Effector memory CD4-positive, alpha-beta T cell (primary cell): Measurements from ENCODE around the gene SMAD5.

Experiments
- DNase-seq, 3 donors: peaks; one replicate each; pipeline ENCODE4 v3.0.0-alpha.2; 2020
- H3K27ac ChIP-seq: 2 replicates; pipeline ENCODE4 v1.7.0; 2013; ENCODE audit warnings: mild to moderate bottlenecking, low read length, moderate library complexity; ENCODE audit not compliant: insufficient read depth, poor library complexity, severe bottlenecking
- H3K27me3 ChIP-seq: replicated peaks from 2 replicates; pipeline ENCODE4 v1.7.0; 2013; ENCODE audit warnings: mild to moderate bottlenecking, low read length; ENCODE audit not compliant: insufficient read depth, control insufficient read depth, poor library complexity, severe bottlenecking
- H3K36me3 ChIP-seq: 2 replicates; pipeline ENCODE4 v1.7.0; 2013; ENCODE audit warnings: mild to moderate bottlenecking, low read length, moderate library complexity; ENCODE audit not compliant: control insufficient read depth, insufficient read depth
- H3K4me1 ChIP-seq: 2 replicates; pipeline ENCODE4 v1.7.0; 2013; ENCODE audit warnings: low read length, mild to moderate bottlenecking; ENCODE audit not compliant: control insufficient read depth, insufficient read depth, poor library complexity, severe bottlenecking
- H3K4me3 ChIP-seq: 2 replicates; pipeline ENCODE4 v1.7.0; 2013; ENCODE audit warnings: low read length, low read depth, mild to moderate bottlenecking; ENCODE audit not compliant: insufficient read depth, poor library complexity, severe bottlenecking
- H3K9me3 ChIP-seq: 2 replicates; pipeline ENCODE4 v1.7.0; 2013; ENCODE audit warnings: mild to moderate bottlenecking, low read length, moderate library complexity; ENCODE audit not compliant: control insufficient read depth

The SMAD5 gene

DNA sequence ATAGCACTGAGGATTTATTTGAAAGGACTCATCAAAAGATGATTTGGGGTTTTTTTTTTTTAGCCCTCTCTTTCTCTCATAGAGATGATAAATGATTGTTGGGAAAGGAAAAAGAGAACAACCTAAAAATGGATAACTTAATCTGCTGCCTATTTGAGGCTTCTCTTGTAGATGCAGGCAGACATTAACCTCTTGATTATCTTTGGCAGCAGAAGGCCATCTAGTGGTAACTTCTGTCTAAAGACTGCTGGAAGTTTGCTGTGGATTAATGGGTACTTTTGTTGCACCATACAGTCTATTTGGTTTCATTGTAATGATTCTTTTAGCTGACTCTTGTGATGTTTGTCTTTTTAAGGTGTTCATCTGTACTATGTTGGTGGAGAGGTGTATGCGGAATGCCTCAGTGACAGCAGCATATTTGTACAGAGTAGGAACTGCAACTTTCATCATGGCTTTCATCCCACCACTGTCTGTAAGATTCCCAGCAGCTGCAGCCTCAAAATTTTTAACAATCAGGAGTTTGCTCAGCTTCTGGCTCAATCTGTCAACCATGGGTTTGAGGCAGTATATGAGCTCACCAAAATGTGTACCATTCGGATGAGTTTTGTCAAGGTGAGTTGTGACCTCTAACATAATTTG is 41.5 kb downstream of the SMAD5 start:
- no peak for DNase-seq
- no peak overlapping the region for H3K4me3 ChIP-seq
- no peaks in the 10 kb centered on the region for H3K27me3 ChIP-seq
- no peaks in the 10 kb centered on the region for H3K9me3 ChIP-seq
- H3K27ac ChIP-seq = no peak overlapping the region
- peaks cover 5% of the 10 kb centered on the region for H3K36me3 ChIP-seq
- H3K4me1 ChIP-seq = no peaks in the 10 kb centered on the region

DNA sequence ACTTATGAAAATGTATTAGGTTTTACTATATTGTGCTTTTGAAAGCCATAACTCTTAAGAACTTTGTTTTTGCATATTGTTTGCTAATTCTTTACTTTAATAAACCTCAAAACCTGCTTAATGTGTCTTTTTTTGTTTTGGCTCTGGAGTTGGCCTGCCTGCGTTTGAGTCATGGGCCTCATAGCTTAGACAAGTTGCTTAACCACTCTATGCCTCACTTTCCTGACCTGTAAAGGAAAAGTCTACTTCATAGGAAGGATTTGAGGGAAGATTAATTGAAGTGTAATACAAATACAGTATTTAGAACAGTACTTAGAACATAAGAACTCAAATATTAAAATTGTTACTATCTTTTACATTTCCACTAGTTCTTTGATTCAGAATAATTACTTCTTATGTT is 50.0 kb downstream of the SMAD5 start:
- no peaks in the 10 kb centered on the region for H3K27me3 ChIP-seq
- DNase-seq = no peak
- H3K36me3 ChIP-seq = no peaks in the 10 kb centered on the region
- no peak overlapping the region for H3K27ac ChIP-seq
- H3K4me3 ChIP-seq = no peak overlapping the region
- H3K4me1 ChIP-seq = no peaks in the 10 kb centered on the region
- no peaks in the 10 kb centered on the region for H3K9me3 ChIP-seq

DNA sequence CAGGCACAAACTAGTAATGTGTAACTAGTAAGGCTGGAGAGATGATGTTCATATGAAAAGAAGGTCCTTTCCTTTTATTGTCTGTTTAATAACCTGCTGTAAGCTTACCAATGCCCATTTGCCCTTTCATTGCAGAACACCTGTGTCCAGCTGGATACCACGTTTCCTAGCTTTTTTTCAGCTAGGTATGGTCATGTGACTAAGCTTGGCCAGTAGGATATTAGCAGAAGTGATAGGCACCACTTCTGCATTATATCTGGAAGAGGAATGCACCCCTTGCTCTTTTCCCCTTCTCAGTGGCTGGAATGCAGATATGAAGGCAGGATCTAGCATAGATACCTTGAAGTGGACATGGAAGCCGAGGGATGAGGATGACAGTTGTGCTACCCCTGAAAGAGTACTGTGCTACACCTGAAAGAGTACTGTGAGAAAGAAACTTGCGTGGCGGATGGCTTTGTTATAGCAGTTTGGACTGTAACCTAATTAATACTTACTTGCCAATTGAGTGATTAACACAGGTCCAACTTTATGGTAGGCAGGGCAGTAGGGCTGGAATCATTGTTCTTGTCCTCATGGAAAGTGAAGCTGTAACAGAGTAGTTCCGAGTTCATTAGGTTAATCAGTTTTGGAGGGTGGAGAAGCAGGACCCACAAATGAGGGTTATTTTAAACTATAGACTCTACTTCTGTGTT is 53.5 kb downstream of the SMAD5 start:
- H3K36me3 ChIP-seq = no peaks in the 10 kb centered on the region
- no peaks in the 10 kb centered on the region for H3K9me3 ChIP-seq
- no peak overlapping the region for H3K27ac ChIP-seq
- no peak overlapping the region for H3K4me3 ChIP-seq
- H3K4me1 ChIP-seq = no peaks in the 10 kb centered on the region
- peaks cover 4% of the 10 kb centered on the region for H3K27me3 ChIP-seq
- no peak for DNase-seq

DNA sequence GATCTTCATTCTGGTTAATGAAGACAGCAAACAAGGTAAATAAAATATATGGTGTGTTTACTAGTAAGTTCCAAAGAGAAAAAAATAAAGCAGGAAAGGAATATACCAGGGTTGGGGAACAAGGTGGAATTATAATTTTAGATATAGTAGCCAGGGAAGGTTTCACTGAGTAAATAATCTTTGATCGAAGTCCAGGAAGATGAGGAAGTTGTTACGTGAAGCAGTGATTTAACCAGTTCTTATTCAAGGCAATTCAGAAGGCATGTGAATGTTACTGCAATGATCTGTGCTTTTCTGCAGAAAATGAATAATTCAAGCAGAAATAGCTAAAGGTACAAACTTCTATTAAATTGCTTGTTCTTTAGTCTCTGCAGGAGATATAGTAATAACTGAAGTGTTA is 54.2 kb downstream of the SMAD5 start:
- Histone ChIP-seq H3K27ac (no peak overlapping the region), H3K4me1 (peaks cover 3% of the 10 kb centered on the region), H3K9me3 (no peaks in the 10 kb centered on the region), H3K27me3 (peaks cover 4% of the 10 kb centered on the region), H3K36me3 (no peaks in the 10 kb centered on the region), H3K4me3 (no peak overlapping the region)
- no peak for DNase-seq

DNA sequence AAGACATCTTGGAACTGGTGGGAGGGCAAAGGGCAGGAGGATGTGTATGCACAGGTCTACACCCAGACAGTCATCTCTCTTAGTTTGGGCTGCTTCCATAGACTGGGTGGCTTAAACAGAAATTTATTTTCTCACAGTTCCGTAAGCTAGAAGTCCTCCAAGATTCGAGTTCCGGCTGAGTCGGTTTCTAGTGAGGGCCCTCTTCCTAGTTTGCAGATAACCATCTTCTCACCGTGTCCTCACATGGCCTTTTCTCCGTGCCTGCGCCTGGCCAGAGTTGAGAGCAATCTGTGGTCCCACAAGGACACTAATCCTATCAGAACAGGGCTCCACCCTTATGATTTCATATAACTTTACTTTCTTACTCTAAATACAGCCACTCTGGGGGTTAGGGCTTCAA is 56.2 kb downstream of the SMAD5 start:
- Histone ChIP-seq H3K27me3 (peaks cover 8% of the 10 kb centered on the region), H3K9me3 (no peaks in the 10 kb centered on the region), H3K36me3 (no peaks in the 10 kb centered on the region), H3K4me1 (peaks cover 4% of the 10 kb centered on the region), H3K27ac (no peak overlapping the region), H3K4me3 (no peak overlapping the region)
- DNase-seq = no peak

DNA sequence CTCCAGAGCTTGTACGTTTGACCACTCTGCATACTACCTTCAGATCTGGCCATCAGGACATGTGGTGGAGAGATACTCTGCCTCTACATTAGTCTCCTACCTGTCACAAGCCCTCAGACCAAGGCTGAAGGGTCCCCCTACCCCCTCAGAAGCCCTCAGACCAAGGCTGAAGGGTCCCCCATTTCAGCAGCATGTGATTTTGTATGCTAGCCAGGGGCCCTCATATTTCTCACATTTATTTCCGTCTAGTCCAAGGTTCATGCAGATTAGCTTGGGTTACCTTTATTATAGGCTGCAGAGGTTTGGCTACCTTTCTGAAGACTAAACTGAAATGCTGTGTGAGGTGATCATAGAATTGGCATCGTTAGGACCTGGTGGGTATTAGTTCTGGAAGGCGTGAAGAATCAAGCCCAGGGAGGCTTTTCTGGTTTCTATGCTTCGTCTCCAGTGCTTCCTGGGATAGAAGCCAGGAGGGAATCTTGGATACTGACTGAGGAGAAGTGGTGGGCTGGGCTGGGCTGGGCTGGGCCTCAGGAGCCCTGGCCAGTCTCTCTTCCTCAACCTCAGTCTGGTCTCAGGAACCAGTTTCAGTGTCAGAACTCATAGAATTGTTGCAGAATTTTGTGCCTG is 57.6 kb downstream of the SMAD5 start:
- H3K27ac ChIP-seq = no peak overlapping the region
- peaks cover 4% of the 10 kb centered on the region for H3K4me1 ChIP-seq
- DNase-seq = no peak
- H3K27me3 ChIP-seq = peaks cover 8% of the 10 kb centered on the region
- H3K4me3 ChIP-seq = no peak overlapping the region
- H3K9me3 ChIP-seq = no peaks in the 10 kb centered on the region
- no peaks in the 10 kb centered on the region for H3K36me3 ChIP-seq

DNA sequence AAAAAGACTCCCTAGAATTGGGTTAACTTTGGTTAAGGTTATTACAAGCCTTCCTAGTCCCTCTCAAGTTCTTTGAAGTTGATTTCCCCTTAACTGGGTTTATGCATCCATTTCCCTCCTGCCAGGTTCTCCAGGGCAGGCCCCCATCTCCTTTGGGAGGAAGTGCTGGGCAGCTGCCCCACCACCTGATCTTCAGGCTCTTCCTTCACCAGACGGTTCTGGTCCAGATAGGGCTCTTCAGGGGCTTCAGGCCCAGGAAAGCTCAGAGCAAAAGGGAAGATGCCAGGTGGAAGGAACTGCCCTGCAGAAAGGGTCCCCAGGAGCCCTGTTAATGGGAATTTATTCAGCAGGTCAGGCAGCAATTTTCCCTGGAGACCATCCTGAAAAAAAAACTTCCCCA is 58.3 kb downstream of the SMAD5 start:
- Histone ChIP-seq H3K36me3 (no peaks in the 10 kb centered on the region), H3K27me3 (peaks cover 8% of the 10 kb centered on the region), H3K4me1 (peaks cover 4% of the 10 kb centered on the region), H3K4me3 (no peak overlapping the region), H3K27ac (no peak overlapping the region), H3K9me3 (no peaks in the 10 kb centered on the region)
- DNase-seq = no peak

DNA sequence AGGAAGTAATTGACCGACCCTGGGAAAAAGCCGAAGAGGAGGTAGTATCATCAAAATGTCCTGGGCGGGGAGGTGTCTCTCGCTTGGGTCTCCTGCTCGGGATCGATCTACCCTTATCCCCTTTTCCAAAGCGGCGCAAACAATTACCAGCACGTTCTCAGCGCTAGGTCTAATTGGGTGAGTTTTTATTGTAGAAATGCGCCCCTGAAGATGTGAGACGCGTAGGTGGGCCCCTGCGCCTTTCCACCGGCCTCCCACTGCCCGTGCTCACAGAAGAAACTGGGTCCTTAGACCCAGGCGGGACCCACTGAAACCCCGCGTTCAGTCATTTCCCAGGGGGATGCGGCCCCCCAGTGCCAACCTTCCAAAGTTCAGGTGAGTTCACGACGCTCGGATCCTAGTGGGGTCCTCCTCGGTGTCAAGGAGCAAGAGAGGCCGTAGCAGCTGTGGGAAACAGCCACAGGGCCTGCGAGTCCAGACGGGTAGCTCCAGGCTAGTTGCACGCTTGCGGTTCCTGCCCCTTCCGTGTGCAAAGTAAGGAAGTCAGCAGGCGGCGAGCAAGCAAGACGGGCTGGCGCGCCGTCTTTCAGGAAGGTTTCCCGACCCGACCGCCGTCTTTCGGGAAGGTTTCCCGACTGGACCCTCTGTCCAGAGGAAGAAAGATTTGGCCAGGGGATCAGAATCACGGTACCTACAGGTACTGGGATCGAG is 58.8 kb downstream of the SMAD5 start:
- Histone ChIP-seq H3K4me1 (peaks cover 4% of the 10 kb centered on the region), H3K4me3 (no peak overlapping the region), H3K36me3 (no peaks in the 10 kb centered on the region), H3K27ac (no peak overlapping the region), H3K9me3 (no peaks in the 10 kb centered on the region), H3K27me3 (peaks cover 8% of the 10 kb centered on the region)
- no peak for DNase-seq

DNA sequence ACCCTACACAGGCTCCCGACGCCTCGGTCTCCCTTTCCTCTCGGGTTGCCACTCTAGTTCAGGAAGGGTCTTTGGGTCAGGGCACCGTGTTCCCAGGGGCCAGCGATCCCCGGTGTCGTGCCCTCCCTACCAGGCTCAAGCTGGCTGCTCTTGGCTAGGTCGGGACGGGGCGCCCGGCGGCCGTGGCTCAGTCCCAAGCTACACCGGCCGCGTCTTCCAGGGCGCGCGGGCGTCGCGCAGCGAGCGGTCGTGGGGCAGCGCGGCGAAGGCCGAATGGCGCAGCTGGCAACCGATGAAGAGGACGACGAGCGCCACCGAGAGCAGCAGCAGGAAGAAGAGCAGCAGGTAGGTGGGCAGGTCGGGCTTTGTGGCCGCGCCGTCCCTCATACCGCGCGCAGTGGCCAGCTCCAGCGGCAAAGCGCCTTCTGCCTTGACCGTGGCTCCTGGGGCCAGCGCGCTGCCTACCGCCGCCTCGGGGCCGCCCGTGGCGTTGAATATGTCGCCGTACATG is 59.4 kb downstream of the SMAD5 start:
- H3K27me3 ChIP-seq = peaks cover 8% of the 10 kb centered on the region
- no peak overlapping the region for H3K4me3 ChIP-seq
- DNase-seq = no peak
- H3K36me3 ChIP-seq = no peaks in the 10 kb centered on the region
- no peak overlapping the region for H3K27ac ChIP-seq
- H3K4me1 ChIP-seq = peaks cover 4% of the 10 kb centered on the region
- no peaks in the 10 kb centered on the region for H3K9me3 ChIP-seq
